K562 (cell line): ENCODE data around the gene CHD5. TPM values are rescaled to one million over a fixed set of nuclear protein-coding genes. Genes with fewer than 3 reads are reported as not detected.

Experiments used
- ATAC-seq: fragments of 200-7000 bp; cut with Tn5 transposase; 3 replicates; pipeline ENCODE4 v1.9.1; 2020; ENCODE audit warnings: moderate library complexity
- BruUV-seq: library from RNA; stranded (reverse); fragments of 400-500 nt; replicated peaks from 2 replicates; lab custom pipeline; 2021; lab: Mats Ljungman, UMichigan
- CTCF ChIA-PET: fragments of 300-600 bp; formaldehyde crosslinking; extraction: SDS; loops from one replicate; lab custom pipeline; 2021; ENCODE audit warnings: low intra/inter-chr PET ratio; lab: Yijun Ruan, JAX
- POLR2A ChIA-PET: fragments of 300-600, 350-650 bp; sonication (Branson Sonifier 250); formaldehyde crosslinking; extraction: SDS; loops from one replicate; lab custom pipeline; 2021; ENCODE audit warnings: antibody characterized with exemption, inconsistent platforms; lab: Yijun Ruan, JAX
- DNase-seq, 4 experiments: peaks; one replicate each; pipeline versions ENCODE4 v3.0.0 to v3.0.0-alpha.2; 2011 to 2018; ENCODE audit warnings: low spot score in 3 of 4, mixed read lengths in 3 of 4; ENCODE audit errors: extremely low read depth in 1 of 4
- FAIRE-seq: peaks from 2 replicates; lab custom pipeline; 2011; peaks lifted over from hg19 to GRCh38; lab: Jason Lieb, UNC
- H2AFZ ChIP-seq: 2 replicates; pipeline ENCODE4 v1.6.0; 2011; ENCODE audit warnings: low read depth, low read length, control low read depth, inconsistent platforms
- H3K27ac ChIP-seq: fragments of 200-600 bp; 3 replicates; pipeline ENCODE4 v1.8.0; 2011; ENCODE audit warnings: low read depth, mild to moderate bottlenecking, control low read depth, inconsistent platforms, low read length, moderate library complexity, mixed read lengths; ENCODE audit errors: extremely low read depth
- H3K27me3 ChIP-seq, 2 experiments: fragments of 300-600 bp in 1 of 2; 2 replicates in 1 of 2; 3 replicates in 1 of 2; pipeline versions ENCODE4 v1.6.0 to v1.8.0; 2011; ENCODE audit warnings: inconsistent platforms in 2 of 2, low read length in 2 of 2, mild to moderate bottlenecking in 1 of 2, mixed read lengths in 1 of 2, moderate library complexity in 1 of 2; ENCODE audit not compliant: control insufficient read depth in 2 of 2, insufficient read depth in 2 of 2
- H3K36me3 ChIP-seq: fragments of 300-600 bp; 3 replicates; pipeline ENCODE4 v1.8.0; 2011; ENCODE audit warnings: mild to moderate bottlenecking, low read length, inconsistent platforms; ENCODE audit not compliant: control insufficient read depth, insufficient read depth
- H3K4me1 ChIP-seq, 2 experiments: fragments of 200-600 bp in 1 of 2; replicated peaks in 1 of 2; 2 replicates in 1 of 2; 3 replicates in 1 of 2; pipeline versions ENCODE4 v1.5.1 to v1.8.0; 2011; ENCODE audit warnings: inconsistent platforms in 2 of 2, low read length in 2 of 2, mild to moderate bottlenecking in 1 of 2, mixed read lengths in 1 of 2, moderate library complexity in 1 of 2; ENCODE audit not compliant: control insufficient read depth in 2 of 2, insufficient read depth in 2 of 2
- H3K4me2 ChIP-seq: 2 replicates; pipeline ENCODE4 v1.6.1; 2011; ENCODE audit warnings: low read length, control low read depth, inconsistent platforms, mixed read lengths; ENCODE audit not compliant: insufficient read depth
- H3K4me3 ChIP-seq: fragments of 200-600 bp; sonication (generic), shearing (Covaris generic); 2 replicates; pipeline ENCODE4 v1.5.1; 2016; ENCODE audit warnings: control low read depth, inconsistent platforms
- H3K79me2 ChIP-seq: fragments of 200-600 bp; 3 replicates; pipeline ENCODE4 v1.8.0; 2011; ENCODE audit warnings: low read length, inconsistent platforms; ENCODE audit not compliant: control insufficient read depth, insufficient read depth
- H3K9ac ChIP-seq, 2 experiments: 2 replicates each; pipeline versions ENCODE4 v1.6.0 to v1.6.1; 2011; ENCODE audit warnings: low read depth in 2 of 2, low read length in 2 of 2, control low read depth in 1 of 2, inconsistent platforms in 1 of 2, mild to moderate bottlenecking in 1 of 2, mixed read lengths in 1 of 2; ENCODE audit not compliant: insufficient read depth in 1 of 2
- H3K9me1 ChIP-seq: one replicate; pipeline ENCODE4 v1.6.0; 2011; ENCODE audit warnings: inconsistent platforms, mild to moderate bottlenecking, low read length, moderate library complexity; ENCODE audit not compliant: control insufficient read depth, insufficient read depth
- H3K9me3 ChIP-seq: replicated peaks from 2 replicates; pipeline ENCODE4 v1.5.1; 2011; ENCODE audit warnings: low read depth, low read length, inconsistent platforms; ENCODE audit not compliant: control insufficient read depth, insufficient read depth
- H4K20me1 ChIP-seq: replicated peaks from 2 replicates; pipeline ENCODE4 v1.6.1; 2011; ENCODE audit warnings: low read length, inconsistent platforms, mixed read lengths; ENCODE audit not compliant: control insufficient read depth, insufficient read depth
- CREBBP ChIP-seq: IDR thresholded peaks from one replicate; pipeline ENCODE4 v1.6.1; 2012; ENCODE audit warnings: low read depth, mild to moderate bottlenecking, control low read depth, inconsistent platforms, low read length
- ESRRB ChIP-seq: fragments of 250-450 bp; sonication (Bioruptor Pico); IDR thresholded peaks from 2 replicates; pipeline ENCODE4 v1.5.0; 2020; ENCODE audit warnings: mild to moderate bottlenecking, moderate library complexity, borderline replicate concordance
- HMG20B ChIP-seq: fragments of 250-450 bp; sonication (Bioruptor Pico); IDR thresholded peaks from 2 replicates; pipeline ENCODE4 v1.5.0; 2021; ENCODE audit warnings: mild to moderate bottlenecking
- MEF2A ChIP-seq: IDR thresholded peaks from 2 replicates; pipeline ENCODE4 v1.6.1; 2011; ENCODE audit warnings: low read depth, mild to moderate bottlenecking, low read length, moderate library complexity; ENCODE audit not compliant: control insufficient read depth
- POLR2G ChIP-seq: fragments of 200-400 bp; formaldehyde crosslinking; IDR thresholded peaks from 2 replicates; pipeline ENCODE4 v1.6.1; 2017; ENCODE audit warnings: low read depth, mild to moderate bottlenecking, antibody characterized with exemption, low read length, moderate library complexity
- WHSC1 ChIP-seq: IDR thresholded peaks from one replicate; pipeline ENCODE4 v1.6.1; 2012; ENCODE audit warnings: low read length, control low read depth, inconsistent platforms
- WGBS: fragments of 100-300 bp; shearing (Covaris generic); methylation state at CpG from one replicate; pipeline ENCODE4 v1.1.6; 2016; ENCODE audit warnings: low coverage, mixed read lengths; ENCODE audit not compliant: insufficient coverage; ENCODE audit errors: missing lambda C conversion rate; 5-methylcytosine and 5-hydroxymethylcytosine counted together
- in situ Hi-C: fragments of 300-500 bp; cut with MboI; formaldehyde crosslinking; loops from 4 replicates; pipeline ENCODE4 v1.15.0; 2018; ENCODE audit warnings: inconsistent platforms, mixed read lengths
- intact Hi-C: fragments of 100-400 bp; cut with micrococcal nuclease; formaldehyde crosslinking; loops from 2 replicates; pipeline ENCODE4 v1.14.2; 2022
- polyA plus RNA-seq, 8 experiments: library from polyadenylated mRNA; depleted of rRNA in 4 of 8; stranded (reverse) in 5 of 8; unstranded in 3 of 8; fragments of >200 nt; fragmentation: Nextera tagmentation in 2 of 8; fragmentation: Illumina TruSeq in 1 of 8; extraction: Ambion mirVana in 2 of 8; extraction: Trizol in 1 of 8; gene quantifications; 2 replicates each; pipeline versions ENCODE4 v1.2.1 to v1.2.3, GENCODE V29; 2011 to 2014; ENCODE audit warnings: inconsistent platforms in 1 of 8, missing spikeins in 1 of 8
- total RNA-seq, 7 experiments: library from RNA; depleted of rRNA in 6 of 7; stranded (reverse); fragments of >200 nt in 6 of 7; fragmentation: Illumina TruSeq in 2 of 7; extraction: Trizol in 2 of 7; gene quantifications; 2 replicates each; pipeline versions ENCODE4 v1.2.1 to v1.2.3, GENCODE V29; 2011 to 2021; ENCODE audit warnings: low replicate concordance in 1 of 7
- TF ChIP-seq, protein P1 (sequence below): fragments of 250-450 bp; sonication (Bioruptor Pico); IDR thresholded peaks from 2 replicates; pipeline ENCODE4 v1.5.0; 2020; ENCODE audit warnings: mild to moderate bottlenecking, borderline replicate concordance
- TF ChIP-seq, protein P2 (sequence below): fragments of 250-450 bp; sonication (Bioruptor Pico); IDR thresholded peaks from 2 replicates; pipeline ENCODE4 v1.6.1; 2021; ENCODE audit warnings: mild to moderate bottlenecking
- TF ChIP-seq, protein P3 (sequence below): fragments of 250-450 bp; sonication (Bioruptor Pico); IDR thresholded peaks from 2 replicates; pipeline ENCODE4 v1.5.0; 2020; ENCODE audit warnings: mild to moderate bottlenecking

CHD5 gene
- total and polyA plus RNA-seq, 9 of the 15 experiments (the other 6 are each of a cell fraction or from before 2014, with no cell fraction given) = 0.03 to 0.52 (median 0.11) TPM; not detected in 2

DNA sequence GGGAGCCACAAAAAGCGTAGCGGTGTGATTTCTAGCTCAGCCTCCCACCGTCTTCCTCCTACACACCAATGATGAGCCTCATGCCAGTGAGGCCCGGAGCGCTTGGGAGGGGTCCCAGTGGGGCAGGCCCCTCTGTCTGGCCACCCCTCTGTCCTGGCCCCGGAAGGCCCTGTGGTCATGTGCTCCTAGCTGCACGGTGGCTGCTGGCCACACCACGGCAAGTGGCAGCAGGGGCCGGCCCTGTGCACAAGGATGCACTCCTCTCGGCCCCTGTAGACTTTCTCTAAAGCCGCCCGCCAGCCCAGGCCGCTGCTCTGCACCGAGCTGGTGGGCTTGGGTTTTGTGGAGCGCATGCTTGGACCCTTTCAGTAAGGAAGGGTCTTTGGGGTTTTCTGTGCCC lies 80.8 kb downstream of the CHD5 start:
- Histone ChIP-seq H3K27me3 (peaks cover 22 to 76% of the 10 kb centered on the region in 2 experiments; a peak in 4 of 5 replicates), H3K79me2 (no peaks in the 10 kb centered on the region), H3K4me3 (no peak overlapping the region), H3K36me3 (no peaks in the 10 kb centered on the region), H2AFZ (no peak overlapping the region), H3K9ac (no peak overlapping the region), H3K9me1 (no peaks in the 10 kb centered on the region), H3K4me2 (no peak overlapping the region), H4K20me1 (peaks cover 21% of the 10 kb centered on the region), H3K4me1 (peaks cover 0 to 26% of the 10 kb centered on the region in 2 experiments; a peak in 1 of 5 replicates), H3K9me3 (no peaks in the 10 kb centered on the region), H3K27ac (no peak overlapping the region)
- in situ Hi-C loops (no loop called here), intact Hi-C loops (no loop called here)
- FAIRE-seq (no peak), ATAC-seq (no peak), DNase-seq (no peak)
- no TSS peak for BruUV-seq
- WGBS = 13% methylated on average over 15 of the region's 15 CpGs
- ChIA-PET CTCF (no interaction called here), POLR2A (interaction anchor here (0.6 kb wide), 1 partner anchor 49 kb away, joined by 3 read pairs; no protein-coding TSS in a partner anchor)
- TF ChIP-seq ESRRB (CRISPR knock-in tag) = no peak
- no peak for TF ChIP-seq CREBBP
- TF ChIP-seq, protein P1, sequence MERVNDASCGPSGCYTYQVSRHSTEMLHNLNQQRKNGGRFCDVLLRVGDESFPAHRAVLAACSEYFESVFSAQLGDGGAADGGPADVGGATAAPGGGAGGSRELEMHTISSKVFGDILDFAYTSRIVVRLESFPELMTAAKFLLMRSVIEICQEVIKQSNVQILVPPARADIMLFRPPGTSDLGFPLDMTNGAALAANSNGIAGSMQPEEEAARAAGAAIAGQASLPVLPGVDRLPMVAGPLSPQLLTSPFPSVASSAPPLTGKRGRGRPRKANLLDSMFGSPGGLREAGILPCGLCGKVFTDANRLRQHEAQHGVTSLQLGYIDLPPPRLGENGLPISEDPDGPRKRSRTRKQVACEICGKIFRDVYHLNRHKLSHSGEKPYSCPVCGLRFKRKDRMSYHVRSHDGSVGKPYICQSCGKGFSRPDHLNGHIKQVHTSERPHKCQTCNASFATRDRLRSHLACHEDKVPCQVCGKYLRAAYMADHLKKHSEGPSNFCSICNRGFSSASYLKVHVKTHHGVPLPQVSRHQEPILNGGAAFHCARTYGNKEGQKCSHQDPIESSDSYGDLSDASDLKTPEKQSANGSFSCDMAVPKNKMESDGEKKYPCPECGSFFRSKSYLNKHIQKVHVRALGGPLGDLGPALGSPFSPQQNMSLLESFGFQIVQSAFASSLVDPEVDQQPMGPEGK (CRISPR knock-in tag) = no peak
- TF ChIP-seq POLR2G = 0 out of 2 replicates have a peak, but pooled peaks have one; percentile 13
- no peak for TF ChIP-seq WHSC1
- no peak for TF ChIP-seq HMG20B (CRISPR knock-in tag)
- no peak for TF ChIP-seq MEF2A
- TF ChIP-seq, protein P2, sequence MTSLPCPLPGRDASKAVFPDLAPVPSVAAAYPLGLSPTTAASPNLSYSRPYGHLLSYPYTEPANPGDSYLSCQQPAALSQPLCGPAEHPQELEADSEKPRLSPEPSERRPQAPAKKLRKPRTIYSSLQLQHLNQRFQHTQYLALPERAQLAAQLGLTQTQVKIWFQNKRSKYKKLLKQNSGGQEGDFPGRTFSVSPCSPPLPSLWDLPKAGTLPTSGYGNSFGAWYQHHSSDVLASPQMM = no peak
- TF ChIP-seq, protein P3, sequence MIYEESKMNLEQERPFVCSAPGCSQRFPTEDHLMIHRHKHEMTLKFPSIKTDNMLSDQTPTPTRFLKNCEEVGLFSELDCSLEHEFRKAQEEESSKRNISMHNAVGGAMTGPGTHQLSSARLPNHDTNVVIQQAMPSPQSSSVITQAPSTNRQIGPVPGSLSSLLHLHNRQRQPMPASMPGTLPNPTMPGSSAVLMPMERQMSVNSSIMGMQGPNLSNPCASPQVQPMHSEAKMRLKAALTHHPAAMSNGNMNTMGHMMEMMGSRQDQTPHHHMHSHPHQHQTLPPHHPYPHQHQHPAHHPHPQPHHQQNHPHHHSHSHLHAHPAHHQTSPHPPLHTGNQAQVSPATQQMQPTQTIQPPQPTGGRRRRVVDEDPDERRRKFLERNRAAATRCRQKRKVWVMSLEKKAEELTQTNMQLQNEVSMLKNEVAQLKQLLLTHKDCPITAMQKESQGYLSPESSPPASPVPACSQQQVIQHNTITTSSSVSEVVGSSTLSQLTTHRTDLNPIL (CRISPR knock-in tag) = no peak
